Measurements from ENCODE around the gene CRYL1. TPM values are rescaled to one million over a fixed set of nuclear protein-coding genes. Genes with fewer than 3 reads are reported as not detected.

CRYL1 gene
- total and polyA plus RNA-seq, 2 donors (not counting 1 experiment from before 2014, with no cell fraction given), result 6.5 to 15.1 TPM

DNA sequence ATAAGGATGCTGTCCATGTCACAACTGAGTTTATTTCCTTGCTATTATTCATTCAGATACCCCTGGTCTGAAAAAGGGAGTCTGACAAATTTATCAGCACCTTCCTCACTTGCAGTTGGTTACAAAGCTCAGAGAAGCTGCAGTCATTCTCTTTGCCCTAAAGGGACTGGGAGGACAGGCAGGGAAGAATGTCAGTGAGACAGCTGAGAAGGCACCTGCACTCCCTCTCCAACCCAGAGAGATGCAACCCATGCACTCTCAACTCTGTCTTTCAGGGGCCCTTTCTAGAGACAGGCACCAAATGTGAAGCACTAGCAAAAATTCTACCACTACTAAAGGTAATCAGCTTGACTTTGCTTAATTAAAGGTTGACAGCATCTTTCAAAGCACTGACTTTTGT is 83.3 kb downstream of the CRYL1 start:
- ATAC-seq (ENCODE audit: low read depth) (no peak), DNase-seq (no peak)
- no peak overlapping the region for H2AFZ ChIP-seq (ENCODE audit: insufficient read depth, low read depth, low read length, poor library complexity, severe bottlenecking)
- no peak overlapping the region for H3K27ac ChIP-seq (ENCODE audit: low read length in 2 of 2)
- no peaks in the 10 kb centered on the region for H3K27me3 Mint-ChIP-seq
- H3K4me3 Mint-ChIP-seq, result no peak overlapping the region
- H3K79me2 ChIP-seq (ENCODE audit: control insufficient read depth, insufficient read depth, low read length), result no peaks in the 10 kb centered on the region
- H3K27me3 ChIP-seq (replicated peaks in 1 of 4; ENCODE audit: control extremely low read depth in 1 of 4, control insufficient read depth in 3 of 4, insufficient read depth in 4 of 4, low read length in 3 of 4), result no peaks in the 10 kb centered on the region
- TF ChIP-seq, protein P1, sequence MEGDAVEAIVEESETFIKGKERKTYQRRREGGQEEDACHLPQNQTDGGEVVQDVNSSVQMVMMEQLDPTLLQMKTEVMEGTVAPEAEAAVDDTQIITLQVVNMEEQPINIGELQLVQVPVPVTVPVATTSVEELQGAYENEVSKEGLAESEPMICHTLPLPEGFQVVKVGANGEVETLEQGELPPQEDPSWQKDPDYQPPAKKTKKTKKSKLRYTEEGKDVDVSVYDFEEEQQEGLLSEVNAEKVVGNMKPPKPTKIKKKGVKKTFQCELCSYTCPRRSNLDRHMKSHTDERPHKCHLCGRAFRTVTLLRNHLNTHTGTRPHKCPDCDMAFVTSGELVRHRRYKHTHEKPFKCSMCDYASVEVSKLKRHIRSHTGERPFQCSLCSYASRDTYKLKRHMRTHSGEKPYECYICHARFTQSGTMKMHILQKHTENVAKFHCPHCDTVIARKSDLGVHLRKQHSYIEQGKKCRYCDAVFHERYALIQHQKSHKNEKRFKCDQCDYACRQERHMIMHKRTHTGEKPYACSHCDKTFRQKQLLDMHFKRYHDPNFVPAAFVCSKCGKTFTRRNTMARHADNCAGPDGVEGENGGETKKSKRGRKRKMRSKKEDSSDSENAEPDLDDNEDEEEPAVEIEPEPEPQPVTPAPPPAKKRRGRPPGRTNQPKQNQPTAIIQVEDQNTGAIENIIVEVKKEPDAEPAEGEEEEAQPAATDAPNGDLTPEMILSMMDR (IDR thresholded peaks at IDR 0.05), result no peak
- TF ChIP-seq EZH2 (IDR thresholded peaks at IDR 0.05; ENCODE audit: borderline replicate concordance, insufficient read depth, low read depth, low read length, poor library complexity, severe bottlenecking), result no peak
- no peak overlapping the region for H3K9ac ChIP-seq (ENCODE audit: low read length)
- H3K4me2 ChIP-seq (replicated peaks; ENCODE audit: low read depth, low read length, poor library complexity, severe bottlenecking), result no peak overlapping the region
- H3K4me1 Mint-ChIP-seq, result no peaks in the 10 kb centered on the region
- no peaks in the 10 kb centered on the region for H3K4me1 ChIP-seq (ENCODE audit: control insufficient read depth in 2 of 2, insufficient read depth in 2 of 2, low read length in 2 of 2)
- no peaks in the 10 kb centered on the region for H3K36me3 ChIP-seq (replicated peaks in 1 of 2; ENCODE audit: control extremely low read depth in 1 of 2, control insufficient read depth in 1 of 2, extremely low read depth in 1 of 2, insufficient read depth in 2 of 2, low read length in 1 of 2)
- ChIA-PET CTCF (no interaction called here), POLR2A (no interaction called here)
- no peaks in the 10 kb centered on the region for H4K20me1 ChIP-seq (ENCODE audit: control insufficient read depth, insufficient read depth, low read length, poor library complexity, severe bottlenecking)
- peaks cover 3 to 14% (median 7%) of the 10 kb centered on the region in 3 donors for H3K9me3 ChIP-seq (ENCODE audit: control extremely low read depth in 1 of 3, control insufficient read depth in 2 of 3, insufficient read depth in 1 of 3, low read length in 2 of 3)
- peaks cover 3% of the 10 kb centered on the region for H3K9me3 Mint-ChIP-seq (ENCODE audit: insufficient read depth)
- H3K27ac Mint-ChIP-seq, result no peak overlapping the region
- H3K4me3 ChIP-seq (ENCODE audit: control extremely low read depth in 1 of 5, extremely low read depth in 1 of 5, insufficient read depth in 1 of 5, low read depth in 2 of 5, low read length in 4 of 5), result no peak overlapping the region
- intact Hi-C loops (cut with micrococcal nuclease), result no loop called here

GRCh38 chr13:20441879-20442278 is 83.8 kb downstream of the CRYL1 start:
- Histone ChIP-seq H3K4me1 (ENCODE audit: control insufficient read depth in 2 of 2, insufficient read depth in 2 of 2, low read length in 2 of 2) (no peaks in the 10 kb centered on the region), H3K79me2 (ENCODE audit: control insufficient read depth, insufficient read depth, low read length) (no peaks in the 10 kb centered on the region), H3K36me3 (replicated peaks in 1 of 2; ENCODE audit: control extremely low read depth in 1 of 2, control insufficient read depth in 1 of 2, extremely low read depth in 1 of 2, insufficient read depth in 2 of 2, low read length in 1 of 2) (no peaks in the 10 kb centered on the region), H4K20me1 (ENCODE audit: control insufficient read depth, insufficient read depth, low read length, poor library complexity, severe bottlenecking) (no peaks in the 10 kb centered on the region), H3K27me3 (replicated peaks in 1 of 4; ENCODE audit: control extremely low read depth in 1 of 4, control insufficient read depth in 3 of 4, insufficient read depth in 4 of 4, low read length in 3 of 4) (no peaks in the 10 kb centered on the region), H2AFZ (ENCODE audit: insufficient read depth, low read depth, low read length, poor library complexity, severe bottlenecking) (no peak overlapping the region), H3K9ac (ENCODE audit: low read length) (no peak overlapping the region), H3K9me3 (ENCODE audit: control extremely low read depth in 1 of 3, control insufficient read depth in 2 of 3, insufficient read depth in 1 of 3, low read length in 2 of 3) (peaks cover 3 to 9% (median 3%) of the 10 kb centered on the region in 3 donors), H3K4me3 (ENCODE audit: control extremely low read depth in 1 of 5, extremely low read depth in 1 of 5, insufficient read depth in 1 of 5, low read depth in 2 of 5, low read length in 4 of 5) (no peak overlapping the region), H3K4me2 (replicated peaks; ENCODE audit: low read depth, low read length, poor library complexity, severe bottlenecking) (no peak overlapping the region), H3K27ac (ENCODE audit: low read length in 2 of 2) (no peak overlapping the region)
- ATAC-seq (ENCODE audit: low read depth), result no peak
- no peak overlapping the region for H3K27ac Mint-ChIP-seq
- TF ChIP-seq, protein P1 (IDR thresholded peaks at IDR 0.05), result no peak
- no peak for TF ChIP-seq EZH2 (IDR thresholded peaks at IDR 0.05; ENCODE audit: borderline replicate concordance, insufficient read depth, low read depth, low read length, poor library complexity, severe bottlenecking)
- WGBS (ENCODE audit: insufficient coverage), result no CpG with 5 or more reads among the region's 2 CpGs
- POLR2A ChIA-PET, result no interaction called here
- H3K4me1 Mint-ChIP-seq, result no peaks in the 10 kb centered on the region
- no peaks in the 10 kb centered on the region for H3K27me3 Mint-ChIP-seq
- H3K4me3 Mint-ChIP-seq, result no peak overlapping the region
- peaks cover 2% of the 10 kb centered on the region for H3K9me3 Mint-ChIP-seq (ENCODE audit: insufficient read depth)
- CTCF ChIA-PET, result no interaction called here
- intact Hi-C loops (cut with micrococcal nuclease), result no loop called here
- no peak for DNase-seq
